ENCODE measurements around the gene UROC1.

UROC1 gene

DNA sequence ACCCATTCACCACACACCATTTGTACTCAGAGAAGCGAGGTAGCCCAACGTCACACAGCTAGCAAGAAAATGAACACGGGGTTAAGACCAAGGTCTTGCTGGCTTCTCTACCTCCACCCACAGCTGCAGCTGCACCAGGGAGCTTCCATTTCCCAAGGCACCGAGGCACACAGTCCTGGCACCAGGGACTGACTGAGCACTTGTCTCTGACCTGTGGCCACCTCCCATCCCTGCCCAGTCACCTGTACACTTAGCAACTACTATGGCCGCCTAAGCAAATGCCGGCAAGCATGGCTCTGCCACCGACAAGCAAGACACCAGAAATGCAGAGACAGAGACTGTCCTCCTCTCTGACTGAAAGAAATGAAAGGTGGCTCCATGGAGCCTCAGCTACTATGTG is 57.2 kb downstream of the UROC1 start:
- DNase-seq (ENCODE audit: low read depth in 2 of 2) = no peak

DNA sequence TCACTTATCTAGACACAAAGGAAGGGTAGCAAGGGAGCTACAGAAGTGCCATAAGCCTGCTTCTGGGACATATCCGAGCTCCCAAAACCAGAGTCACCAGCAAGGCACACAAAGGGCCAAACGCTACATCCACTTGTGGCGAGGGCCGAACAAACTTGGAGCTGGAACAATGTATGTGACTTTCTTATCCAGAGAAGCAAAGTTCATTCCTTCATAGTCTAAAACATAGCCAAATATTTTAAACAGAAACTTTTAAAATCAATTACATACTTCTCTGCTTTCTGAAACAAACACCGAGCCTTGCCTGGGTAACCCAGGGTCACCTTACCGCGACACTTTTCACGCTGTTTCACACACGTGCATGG is 57.8 kb downstream of the UROC1 start:
- DNase-seq (ENCODE audit: low read depth in 2 of 2) = no peak

DNA sequence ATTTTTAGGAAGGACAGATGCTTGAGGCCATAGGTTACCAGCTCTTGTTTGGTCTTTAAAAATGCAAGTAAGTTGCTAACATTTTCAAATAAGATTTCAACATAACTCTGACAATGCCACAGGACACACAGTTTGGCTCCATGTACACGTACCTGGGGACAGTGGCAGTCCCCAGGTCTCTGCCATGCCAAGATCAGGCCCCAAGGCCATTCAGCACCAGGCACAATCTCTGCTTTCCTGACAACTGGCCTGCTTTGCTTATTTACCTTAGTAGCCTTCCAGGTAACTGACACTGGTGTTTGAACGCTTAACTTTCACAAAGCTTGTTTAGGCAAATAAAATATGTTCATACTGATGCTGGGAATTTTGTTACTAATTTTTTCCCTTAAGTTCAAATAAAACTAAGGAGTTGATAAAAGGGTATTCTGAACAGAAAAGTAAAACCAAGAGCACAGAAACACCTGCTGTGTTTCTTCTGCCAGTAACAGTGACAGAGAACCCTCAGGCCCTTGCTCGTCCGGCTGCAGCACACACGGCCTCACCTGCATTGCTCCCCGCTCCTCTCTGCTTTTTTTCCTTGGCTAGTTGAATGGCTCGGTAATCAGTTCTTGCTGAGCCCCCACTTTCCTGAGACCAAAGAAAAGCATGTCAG is 58.3 kb downstream of the UROC1 start:
- no peak for DNase-seq (ENCODE audit: low read depth in 2 of 2)

DNA sequence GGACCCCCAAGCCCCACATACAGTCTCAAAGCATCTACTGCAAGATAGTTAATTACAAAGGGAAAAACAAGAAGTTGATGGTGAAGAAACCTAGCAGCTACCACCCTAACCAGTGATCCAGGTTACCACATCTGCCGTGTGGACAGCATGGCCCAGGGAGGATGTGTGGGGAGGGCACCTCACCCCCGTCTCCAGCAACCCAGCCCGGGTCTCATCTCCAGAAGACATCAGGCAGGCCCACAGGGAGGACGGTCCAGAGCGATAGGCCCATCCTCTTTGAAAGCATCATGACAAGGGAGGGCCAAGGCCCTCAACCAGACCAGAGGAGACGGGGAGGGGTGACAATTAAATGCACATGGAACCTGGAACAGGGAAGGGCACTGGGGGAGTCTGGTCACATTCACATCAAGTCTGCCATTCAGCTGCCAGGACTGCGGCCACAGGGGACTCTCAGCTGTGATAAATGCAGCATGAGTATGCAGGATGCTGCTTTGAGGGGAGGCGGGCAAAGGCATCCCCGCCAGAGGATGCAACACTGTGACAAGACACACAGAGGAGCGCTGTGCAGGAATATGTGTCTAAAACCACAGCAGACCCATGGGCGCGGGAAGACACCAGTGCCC is 60.7 kb downstream of the UROC1 start:
- no peak for DNase-seq (ENCODE audit: low read depth in 2 of 2)

DNA sequence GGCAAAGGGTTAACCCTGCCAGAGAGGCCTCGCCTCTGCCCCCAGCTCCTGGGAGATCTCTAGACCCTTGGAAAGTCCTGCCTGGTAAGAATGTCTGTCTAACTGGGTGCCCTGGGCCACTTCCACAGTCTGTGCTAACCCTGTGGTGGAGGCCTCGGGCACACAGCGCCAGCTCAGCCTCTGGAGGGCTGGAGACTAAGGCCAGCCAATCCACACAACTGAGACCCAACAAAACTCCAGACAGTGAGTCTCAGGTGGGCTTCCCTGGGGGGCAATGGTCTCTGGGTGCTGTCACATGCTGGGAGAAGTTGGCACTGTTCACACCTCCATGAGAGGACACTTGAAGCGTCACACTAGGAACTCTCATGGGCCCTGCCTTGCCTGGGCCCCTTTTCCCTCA is 61.4 kb downstream of the UROC1 start:
- DNase-seq (ENCODE audit: low read depth in 2 of 2) = no peak

DNA sequence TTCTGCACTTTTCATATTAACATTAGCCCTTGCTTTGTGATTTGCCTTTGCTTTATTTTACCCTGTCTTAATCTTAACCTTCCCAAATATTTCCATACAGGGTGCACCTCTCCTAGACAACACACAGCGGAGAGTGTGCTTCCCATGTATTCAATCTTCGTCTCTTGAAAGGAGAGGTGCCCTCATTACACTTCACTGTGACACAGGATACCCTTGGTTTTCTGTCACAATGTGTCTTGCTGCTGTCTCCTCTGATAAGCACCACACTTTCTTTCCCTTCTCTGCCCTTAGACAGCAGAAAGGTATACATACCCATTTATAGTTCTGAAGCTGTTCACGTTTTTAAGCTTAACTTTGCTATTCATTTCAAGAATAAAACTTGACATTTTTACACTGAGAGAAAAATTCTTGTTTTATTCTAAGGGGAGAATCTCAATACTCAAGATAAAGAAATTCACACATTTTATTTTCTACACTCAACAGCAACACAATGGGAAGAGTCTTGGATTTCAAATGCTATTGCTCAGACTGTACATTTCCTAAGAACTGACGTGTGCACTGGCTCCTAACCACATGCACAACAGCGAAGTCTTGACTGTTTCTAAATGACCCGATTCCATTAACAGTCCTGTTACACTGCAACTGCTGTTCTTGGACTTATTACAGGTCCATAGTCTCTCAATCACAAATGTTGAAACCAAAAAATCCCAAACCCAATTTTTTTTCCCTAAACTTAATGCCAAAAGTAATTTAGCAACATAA is 63.0 kb downstream of the UROC1 start:
- no peak for DNase-seq (ENCODE audit: low read depth in 2 of 2)

DNA sequence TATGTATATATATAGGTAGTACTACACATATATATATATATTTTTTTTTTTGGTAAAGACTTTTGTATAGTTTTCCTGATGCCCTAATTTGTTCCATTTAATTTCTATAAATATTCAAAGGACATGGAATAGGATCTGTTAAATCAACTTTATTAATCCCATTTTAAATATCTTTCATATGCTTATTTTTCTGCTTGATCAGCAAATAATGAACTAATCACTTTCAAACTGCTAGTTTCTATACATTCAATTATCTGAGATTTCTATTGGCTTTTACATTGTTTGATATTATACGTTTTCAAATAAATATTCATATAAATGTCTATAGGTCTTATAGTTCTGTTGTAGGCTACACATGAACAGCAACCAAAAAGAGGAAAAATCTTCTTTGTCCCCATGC is 63.5 kb downstream of the UROC1 start:
- no peak for DNase-seq (ENCODE audit: low read depth in 2 of 2)

DNA sequence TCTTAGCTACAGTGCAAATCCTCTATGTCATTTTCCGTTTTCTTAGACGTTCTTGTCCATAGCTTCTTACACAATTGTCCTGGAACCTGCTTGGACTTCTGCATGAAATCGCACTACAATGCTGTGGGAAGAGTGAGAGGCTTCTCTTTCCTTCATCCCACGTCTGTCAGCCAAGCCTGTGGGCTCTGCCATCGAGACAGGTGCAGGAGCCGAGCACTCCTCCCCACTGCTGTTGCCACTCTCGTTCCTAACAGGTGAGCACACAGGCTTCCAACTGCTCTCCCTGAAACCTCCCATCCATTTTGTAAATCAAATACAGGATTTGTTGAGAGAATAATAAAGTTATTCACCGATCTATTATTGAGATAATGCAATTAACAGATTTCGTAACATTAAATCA is 65.4 kb downstream of the UROC1 start:
- DNase-seq (ENCODE audit: low read depth in 2 of 2) = no peak

DNA sequence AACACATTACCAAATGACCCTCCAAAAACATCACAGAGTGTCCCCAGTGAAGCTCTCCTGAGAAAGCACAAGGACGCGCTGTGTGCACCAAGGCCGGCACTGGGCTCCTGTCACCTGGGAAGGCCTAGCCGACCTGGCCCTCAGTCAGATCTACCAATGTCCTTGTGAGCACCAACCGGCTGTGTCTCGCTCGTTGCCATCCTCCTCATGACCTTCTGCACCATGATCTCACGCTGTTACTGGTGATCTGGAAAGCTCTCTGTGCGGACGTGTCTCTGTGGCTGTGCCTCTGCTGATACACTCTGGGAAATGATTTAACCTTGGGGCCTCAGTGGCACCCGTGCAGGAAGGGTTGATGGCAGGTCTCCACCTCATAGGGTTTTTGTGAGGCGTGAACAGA is 66.1 kb downstream of the UROC1 start:
- DNase-seq (ENCODE audit: low read depth in 2 of 2) = no peak

DNA sequence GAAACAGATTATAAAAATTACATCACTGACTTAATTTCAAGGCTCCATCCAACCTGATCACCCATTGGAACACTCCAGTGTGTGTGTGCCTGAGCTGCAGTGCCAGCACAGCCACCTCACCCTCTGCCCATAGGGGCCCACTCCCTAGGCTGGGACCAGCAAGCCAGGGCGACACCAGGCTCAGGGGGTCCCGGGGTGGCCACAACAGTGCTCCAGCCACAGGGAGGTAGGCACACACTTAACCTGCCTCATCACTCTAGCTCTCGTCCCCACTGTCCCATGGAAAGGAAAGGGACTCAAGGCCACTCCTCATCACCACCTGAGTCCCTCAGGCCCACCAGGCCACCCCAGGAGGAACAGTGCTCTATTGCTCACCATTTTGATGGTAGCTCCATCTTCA is 66.8 kb downstream of the UROC1 start:
- DNase-seq (ENCODE audit: low read depth in 2 of 2) = no peak

DNA sequence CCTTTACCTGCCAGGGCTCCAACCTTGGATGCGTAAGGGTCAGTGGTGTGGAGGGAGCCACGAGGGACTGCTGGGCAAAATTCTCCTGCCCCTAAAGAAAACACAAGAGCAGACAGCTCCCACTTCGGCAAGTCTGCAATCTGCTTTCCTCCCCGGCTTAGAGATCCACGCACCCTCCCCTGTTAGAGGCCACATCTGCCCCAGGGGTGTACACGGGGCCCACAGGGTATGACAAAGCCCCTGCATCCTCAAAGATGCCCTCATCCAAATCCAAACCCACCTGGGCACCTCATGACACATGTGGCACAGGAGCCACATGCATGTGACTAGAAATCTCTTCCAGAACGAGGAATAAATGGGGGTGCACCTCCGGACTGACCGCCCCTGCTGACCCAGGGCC is 67.4 kb downstream of the UROC1 start:
- no peak for DNase-seq (ENCODE audit: low read depth in 2 of 2)

DNA sequence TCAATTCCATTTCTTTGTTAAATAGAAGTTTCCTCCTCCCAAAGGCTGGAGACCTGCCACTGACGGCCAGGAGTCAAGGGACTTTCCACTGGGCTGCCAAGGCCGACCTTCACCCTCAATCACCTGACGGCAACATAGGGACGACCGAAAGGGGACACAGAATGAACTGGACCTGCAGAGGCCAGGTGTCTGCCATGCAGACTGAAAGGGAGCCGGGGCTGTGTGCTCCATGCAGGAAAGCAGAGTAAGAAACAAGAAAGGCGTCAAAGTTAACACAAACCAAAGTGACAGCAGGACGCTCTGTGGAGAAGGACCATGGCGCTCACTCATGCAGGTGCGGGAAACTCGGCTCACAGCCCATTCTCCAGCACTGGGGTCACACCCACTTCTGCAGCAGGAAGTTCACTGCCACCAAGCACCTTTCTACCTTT is 67.9 kb downstream of the UROC1 start:
- no peak for DNase-seq (ENCODE audit: low read depth in 2 of 2)

DNA sequence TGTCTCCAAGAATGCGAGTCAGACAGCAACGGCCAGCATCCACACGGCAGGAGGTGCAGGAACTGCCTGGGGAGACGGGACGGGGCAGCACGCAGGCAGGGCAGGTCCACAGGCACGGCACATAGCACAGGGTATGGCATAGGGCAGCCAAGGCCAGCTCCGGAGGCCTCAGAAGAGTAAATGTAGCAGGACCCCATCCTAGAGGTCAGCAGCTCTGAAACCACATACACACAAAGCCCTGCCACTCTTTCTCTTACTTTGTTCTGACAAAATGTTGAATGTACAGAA is 68.7 kb downstream of the UROC1 start:
- DNase-seq (ENCODE audit: low read depth in 2 of 2) = no peak

DNA sequence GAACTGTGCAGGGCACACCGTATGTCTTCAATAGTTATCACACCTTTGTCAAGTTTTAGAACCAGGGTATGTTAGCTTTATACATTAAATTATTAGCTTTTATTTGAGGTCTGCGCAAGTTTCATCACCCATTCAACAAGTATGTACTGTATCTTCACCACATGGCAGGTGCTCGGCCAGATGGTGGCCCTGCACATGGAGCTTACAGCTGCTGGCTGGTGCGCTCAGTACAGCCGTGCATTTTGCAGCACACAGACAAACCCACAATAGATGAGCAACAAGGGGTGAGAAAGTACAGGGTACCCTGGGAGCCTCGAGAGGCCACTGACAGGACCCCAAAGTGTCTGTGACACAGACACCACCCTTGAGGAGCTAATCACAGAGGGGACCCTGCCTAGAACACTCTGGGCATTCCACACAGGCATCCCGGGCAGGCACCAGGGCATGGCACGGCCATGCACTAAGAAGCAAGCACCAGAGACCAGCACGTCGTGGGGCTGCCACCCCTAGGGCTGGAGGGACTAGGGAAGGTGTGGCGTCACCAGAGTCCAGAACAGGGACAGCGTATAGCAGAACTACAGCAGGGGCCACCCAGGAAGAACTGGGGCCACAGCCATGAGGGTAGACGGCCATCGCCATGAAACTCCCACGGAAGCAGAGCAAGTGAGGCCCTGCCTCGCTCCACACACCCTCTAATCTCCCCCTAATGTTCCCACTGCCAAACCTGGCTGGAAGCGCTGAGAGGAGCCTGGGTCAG is 69.3 kb downstream of the UROC1 start:
- DNase-seq (ENCODE audit: low read depth in 2 of 2) = no peak

DNA sequence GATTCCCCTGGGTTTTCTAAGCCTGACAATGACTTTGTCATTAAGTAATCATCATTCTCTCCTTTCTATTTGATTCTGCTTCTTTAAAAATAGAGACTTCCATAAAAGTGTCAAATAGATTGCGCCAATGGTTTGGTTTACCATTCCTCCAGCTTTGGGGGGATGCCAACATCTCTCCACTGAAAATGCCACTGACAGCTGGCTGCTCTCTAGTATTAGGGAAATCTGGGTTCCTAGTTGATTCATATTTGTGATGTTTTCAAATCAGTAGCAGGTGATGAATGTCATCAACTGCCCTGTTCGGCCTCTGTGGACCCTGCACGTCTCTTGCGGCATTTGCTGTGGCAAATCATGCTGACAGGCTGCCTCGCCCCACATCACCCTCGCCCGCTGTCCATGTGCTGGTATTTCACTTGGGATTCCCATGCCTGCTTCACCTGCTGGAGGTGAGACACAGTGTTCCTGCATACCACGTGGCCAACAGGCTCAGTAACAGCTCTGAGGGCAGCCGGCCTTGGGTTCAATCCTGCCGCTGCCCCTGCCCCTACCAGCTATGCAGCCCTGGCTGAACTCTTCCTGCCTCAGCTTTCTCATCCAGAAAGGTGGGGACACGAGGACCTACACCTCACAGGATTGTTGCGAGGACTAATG is 70.0 kb downstream of the UROC1 start:
- no peak for DNase-seq (ENCODE audit: low read depth in 2 of 2)

DNA sequence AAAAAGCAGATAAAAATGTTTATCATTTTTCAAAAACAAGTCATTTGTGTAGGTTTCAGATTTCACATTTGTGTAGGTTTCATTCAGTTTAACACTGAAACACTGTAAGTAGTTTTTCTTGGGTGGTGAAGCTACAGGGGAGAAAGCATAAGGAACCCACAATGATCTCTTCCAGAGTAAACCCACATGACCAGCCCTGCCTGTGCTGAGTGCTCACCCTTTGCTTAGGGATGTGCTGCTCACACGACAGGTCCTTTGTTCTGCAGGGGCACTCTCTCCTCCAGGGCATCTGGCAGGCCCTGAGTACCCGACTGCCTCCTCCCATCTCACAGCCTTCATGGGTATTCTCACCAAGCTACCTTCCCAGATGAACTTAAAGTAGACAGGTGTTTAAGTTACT is 70.8 kb downstream of the UROC1 start:
- DNase-seq (ENCODE audit: low read depth in 2 of 2) = no peak

DNA sequence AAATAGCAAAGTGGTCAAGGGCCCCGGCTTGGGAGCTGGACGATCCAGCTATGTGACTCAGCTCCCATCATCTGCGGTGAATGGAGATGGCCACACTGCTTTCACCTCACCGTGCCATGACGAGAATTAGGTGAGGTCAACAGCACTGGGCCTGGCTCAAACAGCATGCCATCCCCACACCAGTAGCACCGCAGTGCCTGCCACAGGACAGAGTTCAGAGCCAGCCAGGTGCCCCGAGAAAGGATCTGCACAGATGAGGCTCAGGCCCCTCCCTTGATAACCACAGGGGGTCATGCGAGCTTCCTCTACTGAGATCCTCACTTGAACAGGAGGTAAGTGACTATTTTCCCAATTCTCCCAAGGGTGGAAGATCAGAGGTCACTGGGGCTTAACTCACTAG is 71.3 kb downstream of the UROC1 start:
- DNase-seq (ENCODE audit: low read depth in 2 of 2) = no peak

DNA sequence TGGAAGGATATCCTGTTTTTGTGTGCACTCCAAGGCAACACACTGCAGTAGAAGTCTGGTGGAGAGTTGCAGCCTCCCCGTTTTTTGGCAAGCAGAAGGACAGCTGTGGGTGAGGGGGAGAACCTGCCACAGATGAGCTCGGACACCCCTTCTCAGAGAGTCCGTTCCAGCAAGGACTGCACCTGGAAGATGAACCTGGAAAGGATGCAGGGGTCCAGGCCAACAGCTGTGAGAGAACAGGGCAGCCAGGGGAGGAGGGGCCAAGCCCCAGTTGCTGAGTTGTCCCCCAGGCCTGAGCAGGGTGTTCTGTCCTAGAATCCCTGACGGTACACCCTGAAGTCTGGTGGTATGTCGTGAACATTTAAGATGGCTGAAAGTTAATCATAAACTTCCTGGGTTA is 72.1 kb downstream of the UROC1 start:
- DNase-seq (ENCODE audit: low read depth in 2 of 2) = no peak

DNA sequence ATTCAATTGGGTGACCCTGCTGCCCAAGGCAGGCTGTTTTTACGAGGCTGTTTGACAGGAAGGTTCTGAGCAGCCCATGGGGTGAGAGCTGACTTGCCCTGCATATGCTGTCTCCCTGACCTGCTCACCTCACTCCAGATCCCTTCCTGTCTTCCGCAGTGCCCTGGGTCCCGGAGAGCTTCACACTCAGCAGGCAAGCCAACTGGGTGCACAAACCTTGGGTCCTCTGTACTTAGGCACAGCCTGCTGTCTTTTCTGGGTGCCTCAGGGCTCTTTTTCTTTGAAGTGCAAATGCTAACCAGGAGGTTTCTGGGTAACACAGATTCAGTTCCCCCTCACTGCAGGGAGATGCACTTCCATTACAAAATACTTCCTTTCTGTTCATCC is 74.7 kb downstream of the UROC1 start:
- no peak for DNase-seq (ENCODE audit: low read depth in 2 of 2)

DNA sequence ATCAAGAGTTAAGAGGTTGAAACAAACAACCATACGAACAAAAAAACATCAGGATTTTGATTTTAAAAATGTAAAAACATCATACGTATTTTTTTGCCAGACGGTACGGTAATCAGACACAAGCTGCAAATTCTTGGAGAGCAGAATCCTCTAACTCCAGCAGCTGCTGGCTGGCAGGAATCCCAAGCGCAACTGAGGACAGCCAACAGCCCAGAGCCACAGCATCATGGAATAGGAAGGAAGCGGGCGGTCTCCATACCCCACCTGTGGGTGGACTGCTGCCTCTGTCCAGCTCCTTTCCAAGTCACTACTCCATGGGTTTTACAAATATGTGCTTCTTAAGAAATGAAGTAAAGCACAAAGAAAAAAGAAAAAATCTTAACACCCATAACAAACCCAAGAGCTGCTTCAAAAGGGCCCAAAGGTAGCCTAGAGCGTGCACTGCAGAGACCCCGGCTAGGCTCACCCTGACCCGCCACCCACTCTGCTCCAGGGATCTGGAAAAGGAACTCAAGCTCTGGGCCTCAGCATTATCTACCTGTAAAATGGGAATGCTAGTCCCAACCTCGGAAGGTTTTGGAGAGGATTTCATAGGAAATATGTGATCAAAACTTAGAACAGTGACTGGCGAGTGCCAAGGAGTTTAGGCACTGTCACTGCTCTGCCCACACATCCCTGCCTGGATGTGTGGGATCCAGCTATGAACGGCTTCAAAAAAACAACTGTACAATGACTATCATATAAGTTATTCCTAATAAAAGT is 75.3 kb downstream of the UROC1 start:
- no peak for DNase-seq (ENCODE audit: low read depth in 2 of 2)

DNA sequence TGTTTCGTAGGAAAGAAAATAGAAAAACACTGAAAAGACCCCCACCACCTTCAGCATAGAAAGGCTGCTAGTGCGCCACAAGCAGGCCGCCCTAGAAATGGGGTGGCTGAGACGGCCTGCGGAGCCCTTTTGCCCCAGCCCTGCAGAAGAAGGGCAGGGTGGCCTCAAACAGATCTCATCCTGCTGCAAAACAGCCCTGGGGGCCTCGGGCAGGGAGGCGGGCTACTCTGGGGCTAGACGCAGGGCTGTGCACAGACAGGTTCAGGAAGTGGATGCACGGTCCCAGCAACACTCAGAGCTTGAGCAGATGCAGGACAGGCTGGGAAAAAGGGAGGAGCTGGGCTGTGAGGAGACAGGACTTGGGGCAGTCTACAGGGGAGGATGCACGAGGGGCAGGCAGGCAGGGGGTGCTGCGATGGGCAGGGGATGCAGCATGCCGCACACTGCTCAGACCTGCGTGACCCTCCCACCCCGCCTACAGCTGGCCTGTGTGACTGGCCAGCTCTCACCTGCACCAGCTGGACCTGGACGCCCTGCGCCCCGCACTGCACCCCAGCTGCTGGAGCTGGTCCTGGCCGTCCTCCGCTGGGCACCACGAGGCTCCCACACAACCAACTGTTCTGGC is 76.2 kb downstream of the UROC1 start:
- DNase-seq (ENCODE audit: low read depth in 2 of 2) = no peak
